Measurements from ENCODE around the gene UBL3. TPM values are rescaled to one million over a fixed set of nuclear protein-coding genes. Genes with fewer than 3 reads are reported as not detected.

Gene UBL3
- total RNA-seq, 4 donors from 2014 or later: 32.4 to 44.2 (median 38.1) TPM

DNA sequence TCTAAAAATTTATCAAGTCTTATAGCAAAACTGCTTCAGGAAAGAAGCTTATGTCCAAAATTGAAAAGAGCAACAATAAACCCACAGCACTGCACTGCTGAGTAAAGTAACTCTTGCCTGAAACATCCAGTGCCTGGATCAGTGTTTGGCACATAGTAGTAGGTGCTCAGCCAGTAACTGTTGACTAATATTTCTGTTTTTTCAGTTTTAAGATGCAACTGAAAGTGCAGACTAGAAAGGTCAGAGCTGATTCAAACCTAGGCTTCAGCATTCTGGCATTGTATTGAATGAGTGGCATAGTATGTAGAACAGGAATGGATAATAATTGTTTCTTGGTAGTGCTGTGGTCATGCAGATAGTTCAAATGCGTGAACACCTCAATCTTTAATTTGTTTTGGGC is 67.6 kb downstream of the UBL3 start:
- TF ChIP-seq, protein P1, sequence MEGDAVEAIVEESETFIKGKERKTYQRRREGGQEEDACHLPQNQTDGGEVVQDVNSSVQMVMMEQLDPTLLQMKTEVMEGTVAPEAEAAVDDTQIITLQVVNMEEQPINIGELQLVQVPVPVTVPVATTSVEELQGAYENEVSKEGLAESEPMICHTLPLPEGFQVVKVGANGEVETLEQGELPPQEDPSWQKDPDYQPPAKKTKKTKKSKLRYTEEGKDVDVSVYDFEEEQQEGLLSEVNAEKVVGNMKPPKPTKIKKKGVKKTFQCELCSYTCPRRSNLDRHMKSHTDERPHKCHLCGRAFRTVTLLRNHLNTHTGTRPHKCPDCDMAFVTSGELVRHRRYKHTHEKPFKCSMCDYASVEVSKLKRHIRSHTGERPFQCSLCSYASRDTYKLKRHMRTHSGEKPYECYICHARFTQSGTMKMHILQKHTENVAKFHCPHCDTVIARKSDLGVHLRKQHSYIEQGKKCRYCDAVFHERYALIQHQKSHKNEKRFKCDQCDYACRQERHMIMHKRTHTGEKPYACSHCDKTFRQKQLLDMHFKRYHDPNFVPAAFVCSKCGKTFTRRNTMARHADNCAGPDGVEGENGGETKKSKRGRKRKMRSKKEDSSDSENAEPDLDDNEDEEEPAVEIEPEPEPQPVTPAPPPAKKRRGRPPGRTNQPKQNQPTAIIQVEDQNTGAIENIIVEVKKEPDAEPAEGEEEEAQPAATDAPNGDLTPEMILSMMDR (IDR thresholded peaks at IDR 0.05; ENCODE audit: low read depth): no peak

DNA sequence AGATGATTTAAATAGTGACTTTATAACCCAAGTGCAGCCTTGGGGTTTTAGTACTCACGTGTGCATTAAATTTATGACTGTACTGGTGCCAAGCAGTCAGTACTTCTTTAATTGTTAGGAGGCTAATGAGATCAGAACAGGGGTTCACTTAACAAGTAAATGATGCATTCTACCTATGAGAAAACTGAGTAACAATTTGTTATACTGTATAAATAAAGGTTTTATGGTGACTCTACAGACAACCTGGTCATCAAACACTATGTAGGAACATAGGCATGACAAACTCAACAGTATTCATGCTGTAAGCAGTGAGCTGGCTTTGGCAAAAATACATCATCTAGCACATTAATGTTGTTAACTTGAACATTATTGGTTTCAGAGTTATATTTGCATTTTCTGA is 75.6 kb downstream of the UBL3 start:
- TF ChIP-seq, protein P1 (IDR thresholded peaks at IDR 0.05; ENCODE audit: low read depth): no peak

DNA sequence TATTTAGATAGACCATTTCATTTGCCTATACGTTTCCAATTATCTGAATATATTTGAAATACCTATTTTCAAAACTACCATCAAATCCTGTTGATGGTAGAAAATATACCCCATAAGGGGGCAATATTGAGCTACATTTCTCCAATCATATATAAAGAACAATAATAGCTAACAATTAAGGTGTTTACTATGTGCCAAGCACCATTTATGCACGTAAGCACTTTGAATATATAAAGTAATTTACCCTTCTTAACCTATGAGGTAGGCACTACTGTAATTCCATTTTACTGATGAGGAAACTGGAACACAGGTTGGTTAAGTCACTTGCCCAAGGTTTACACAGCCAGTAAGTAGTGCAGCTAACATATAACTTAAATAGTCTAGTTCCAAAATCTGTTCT is 79.2 kb downstream of the UBL3 start:
- TF ChIP-seq, protein P1 (IDR thresholded peaks at IDR 0.05; ENCODE audit: low read depth): no peak

DNA sequence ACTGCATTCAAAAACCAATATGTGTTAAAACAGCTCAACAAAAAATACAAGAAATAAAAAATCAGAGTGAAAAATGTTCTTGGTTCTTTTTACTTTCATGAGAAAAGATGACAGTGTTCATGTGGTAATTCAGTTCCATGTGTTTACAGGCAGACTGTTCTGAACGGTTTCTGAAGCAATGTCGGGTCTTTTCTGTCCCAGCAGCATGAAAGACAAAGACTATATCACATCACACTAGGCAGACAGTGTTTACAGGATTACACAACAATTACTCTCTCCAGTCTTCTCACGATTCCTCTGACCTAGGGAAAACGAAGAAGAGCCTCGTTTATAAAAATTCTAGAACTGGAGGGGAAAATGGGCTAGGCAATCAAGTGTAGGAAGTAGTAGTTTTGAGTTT is 83.4 kb downstream of the UBL3 start:
- TF ChIP-seq, protein P1 (IDR thresholded peaks at IDR 0.05; ENCODE audit: low read depth): no peak

DNA sequence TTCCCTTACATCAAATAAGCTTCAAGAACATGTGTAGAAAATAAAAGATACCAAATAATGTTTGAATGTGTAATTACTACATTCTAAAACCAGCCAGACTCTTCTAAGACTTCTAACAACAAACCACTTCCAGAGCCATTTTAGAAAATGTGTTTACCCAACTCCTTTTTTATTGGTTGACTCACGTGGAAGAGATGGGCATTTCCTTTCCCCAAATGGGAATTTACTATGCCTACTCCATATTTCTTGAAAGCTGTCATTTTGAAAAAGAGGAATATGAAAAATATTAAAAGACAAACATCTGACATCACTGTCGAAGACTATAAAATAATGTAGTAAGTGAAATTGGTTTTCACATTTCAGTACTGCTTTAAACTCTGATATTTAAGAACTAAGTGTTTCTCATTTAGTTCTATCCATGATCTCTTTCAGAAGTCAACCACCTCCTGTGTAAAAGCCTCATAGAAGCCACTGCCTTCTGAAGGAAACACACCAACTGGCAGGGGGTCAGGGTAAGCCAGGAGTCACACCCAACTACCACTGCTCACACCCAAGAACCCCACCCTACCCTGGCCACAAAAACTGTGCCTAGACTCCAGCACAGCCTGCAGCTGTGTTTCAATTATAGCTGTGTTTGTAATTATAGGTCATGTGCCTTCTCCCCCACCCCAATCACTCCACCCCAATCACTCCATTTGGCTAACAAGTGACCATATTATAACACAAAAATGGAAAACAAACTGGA is 86.8 kb downstream of the UBL3 start:
- TF ChIP-seq, protein P1 (IDR thresholded peaks at IDR 0.05; ENCODE audit: low read depth): no peak

DNA sequence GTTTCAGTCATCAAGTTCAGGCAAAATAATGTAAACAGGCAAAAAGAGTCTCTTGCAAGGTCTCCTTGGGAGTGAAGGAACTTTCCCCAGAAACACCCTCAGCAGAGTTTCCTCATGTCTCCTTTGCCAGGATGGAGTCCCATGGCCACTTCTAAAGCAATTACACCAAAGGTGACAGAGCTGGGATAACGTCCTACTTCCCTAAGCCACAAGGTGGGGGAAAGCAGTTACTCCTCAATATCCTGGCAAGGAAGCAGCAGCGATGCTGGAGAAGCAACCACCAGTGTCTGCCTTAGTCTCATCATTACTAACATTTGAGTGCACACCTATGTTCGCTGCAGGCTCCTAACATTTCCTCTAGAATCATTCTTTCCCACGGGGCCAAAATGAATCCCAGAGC is 88.6 kb downstream of the UBL3 start:
- TF ChIP-seq, protein P1 (IDR thresholded peaks at IDR 0.05; ENCODE audit: low read depth): no peak

DNA sequence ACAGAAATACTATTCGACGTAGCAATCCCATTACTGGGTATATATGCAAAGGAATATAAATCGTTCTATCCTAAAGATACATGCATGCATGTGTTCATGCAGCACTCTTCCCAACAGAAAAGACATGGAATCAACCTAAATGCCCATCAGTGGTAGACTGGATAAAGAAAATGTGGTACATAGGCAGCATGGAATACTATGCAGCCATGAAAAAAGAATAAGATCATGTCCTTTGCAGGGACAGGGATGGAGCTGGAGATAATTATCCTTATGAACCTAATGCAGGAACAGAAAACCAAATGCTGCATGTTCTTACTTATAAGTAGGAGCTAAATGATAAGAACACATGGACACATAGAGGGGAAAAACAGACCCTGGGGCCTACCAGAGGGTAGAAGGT is 89.3 kb downstream of the UBL3 start:
- TF ChIP-seq, protein P1 (IDR thresholded peaks at IDR 0.05; ENCODE audit: low read depth): no peak

Measured in subcutaneous adipose tissue (tissue), 4 donors.